Stimulated activated CD4-positive, alpha-beta T cell treated with anti-CD3 and anti-CD28 coated beads, Interleukin-15, amount 100 ng/mL, for 48 hours (primary cell): ENCODE results near the gene KRT82.
"Not testable (repeated sequence)": the region's sequence is repeated elsewhere in the genome, so short reads cannot be mapped to it uniquely, and the experiment has no call there.

ENCODE experiments used
- DNase-seq, 2 donors: peaks; one replicate each; pipeline ENCODE4 v3.0.0-alpha.2; 2020; ENCODE audit warnings: low read depth in 2 of 2

KRT82 gene

GRCh38 chr12:52405922-52406385 lies at the start of gene KRT82:
KRT82 (minus strand) TSS chr12:52406335; CDS start chr12:52406277, 58 bp downstream.
- DNase-seq = no peak

- no peak for DNase-seq
Measured at GRCh38 chr12:52455821-52456220, 49.7 kb upstream of the KRT82 start.

- DNase-seq = no peak
Measured at GRCh38 chr12:52454411-52455201, 48.5 kb upstream of the KRT82 start.

- DNase-seq = no peak
Measured at GRCh38 chr12:52452101-52452500, 46.0 kb upstream of the KRT82 start, which contains the start of gene KRT6B. KRT6B (minus strand) TSS chr12:52452146; CDS start chr12:52452078, 68 bp downstream.

GRCh38 chr12:52448228-52448627 lies 42.1 kb upstream of the KRT82 start:
- no peak for DNase-seq

GRCh38 chr12:52447196-52447595 lies 41.1 kb upstream of the KRT82 start:
- not testable (repeated sequence) for DNase-seq

GRCh38 chr12:52446367-52447045 lies 40.4 kb upstream of the KRT82 start:
- no peak for DNase-seq

- no peak for DNase-seq
Measured at GRCh38 chr12:52445876-52446275, 39.7 kb upstream of the KRT82 start.

GRCh38 chr12:52444647-52445595 lies 38.8 kb upstream of the KRT82 start:
- no peak for DNase-seq

- DNase-seq = no peak
Measured at GRCh38 chr12:52443966-52444365, 37.8 kb upstream of the KRT82 start.

GRCh38 chr12:52442600-52443061 lies 36.5 kb upstream of the KRT82 start:
- DNase-seq = no peak

- DNase-seq = no peak
Measured at GRCh38 chr12:52441320-52441911, 35.3 kb upstream of the KRT82 start.

- DNase-seq = no peak
Measured at GRCh38 chr12:52440821-52441319, 34.7 kb upstream of the KRT82 start.

- no peak for DNase-seq
Measured at GRCh38 chr12:52439845-52440244, 33.7 kb upstream of the KRT82 start.

- DNase-seq = no peak
Measured at GRCh38 chr12:52439420-52439819, 33.3 kb upstream of the KRT82 start.

GRCh38 chr12:52438305-52439301 lies 32.5 kb upstream of the KRT82 start:
- no peak for DNase-seq

GRCh38 chr12:52437508-52437907 lies 31.4 kb upstream of the KRT82 start:
- no peak for DNase-seq

GRCh38 chr12:52436828-52437474 lies 30.8 kb upstream of the KRT82 start:
- DNase-seq = no peak
